Stimulated activated naive CD8-positive, alpha-beta T cell treated with anti-CD3 and anti-CD28 coated beads, Interleukin-15, amount 100 ng/mL, for 72 hours (primary cell): Measurements from ENCODE around the gene NFILZ.

ENCODE experiments used
- ATAC-seq: fragments of 150-1000 bp; cut with Tn5 transposase; 2 replicates; pipeline ENCODE4 v1.10.0; 2021; ENCODE audit warnings: mild to moderate bottlenecking, moderate library complexity
- DNase-seq, 2 donors: peaks; one replicate each; pipeline ENCODE4 v3.0.0; 2021 to 2022
- H3K27ac Mint-ChIP-seq, 2 donors: one replicate each; pipeline ENCODE4 v1.8.0; 2022; ENCODE audit warnings: mild to moderate bottlenecking in 2 of 2, mixed read lengths in 2 of 2, moderate library complexity in 2 of 2
- H3K27me3 Mint-ChIP-seq: one replicate; pipeline ENCODE4 v1.8.0; 2022; ENCODE audit warnings: mixed read lengths
- H3K4me1 Mint-ChIP-seq: one replicate; pipeline ENCODE4 v1.8.0; 2022; ENCODE audit warnings: mild to moderate bottlenecking, mixed read lengths
- H3K4me3 Mint-ChIP-seq, 2 donors: one replicate each; pipeline ENCODE4 v1.8.0; 2022; ENCODE audit warnings: mild to moderate bottlenecking in 2 of 2, mixed read lengths in 2 of 2, moderate library complexity in 1 of 2
- H3K9me3 Mint-ChIP-seq, 2 donors: one replicate each; pipeline ENCODE4 v1.8.0; 2022; ENCODE audit warnings: mixed read lengths in 2 of 2

Gene NFILZ

GRCh38 chr19:8629996-8630683 lies at the start of gene NFILZ:
NFILZ (plus strand) TSS chr19:8630633; CDS start chr19:8676766, 46,133 bp downstream.
- DNase-seq, result no peak
- ATAC-seq, result no peak
- Mint-ChIP-seq H3K4me1 (no peaks in the 10 kb centered on the region), H3K27me3 (no peaks in the 10 kb centered on the region), H3K4me3 (no peak within 1 kb of the TSS), H3K9me3 (no peaks in the 10 kb centered on the region), H3K27ac (peak within 1 kb of the TSS in 1 of 2 donors; percentile 50)

- no peaks in the 10 kb centered on the region for H3K9me3 Mint-ChIP-seq
- H3K4me1 Mint-ChIP-seq, result peaks cover 24% of the 10 kb centered on the region
- peaks cover 8% of the 10 kb centered on the region for H3K27me3 Mint-ChIP-seq
- no peak overlapping the region for H3K4me3 Mint-ChIP-seq
- DNase-seq (peak; percentile 86), ATAC-seq (peak; percentile 65)
- no peak overlapping the region for H3K27ac Mint-ChIP-seq
Observed at GRCh38 chr19:8580710-8581281, 49.6 kb upstream of the NFILZ start.

- H3K9me3 Mint-ChIP-seq, result no peaks in the 10 kb centered on the region
- no peak for DNase-seq
- no peak overlapping the region for H3K4me3 Mint-ChIP-seq
Observed at GRCh38 chr19:8584965-8585893, 45.2 kb upstream of the NFILZ start.

GRCh38 chr19:8585894-8586750 lies 44.3 kb upstream of the NFILZ start:
- ATAC-seq (no peak), DNase-seq (peak in 1 of 2 donors; percentile 37)
- Mint-ChIP-seq H3K27me3 (no peaks in the 10 kb centered on the region), H3K4me1 (peaks cover 4% of the 10 kb centered on the region), H3K27ac (no peak overlapping the region), H3K9me3 (no peaks in the 10 kb centered on the region), H3K4me3 (no peak overlapping the region)

More at GRCh38 chr19:8584965-8585893, 45.2 kb upstream of the NFILZ start:
- Mint-ChIP-seq H3K4me1 (no peaks in the 10 kb centered on the region), H3K27ac (no peak overlapping the region), H3K27me3 (no peaks in the 10 kb centered on the region)
- ATAC-seq, result peak; percentile 42

- Mint-ChIP-seq H3K9me3 (peaks cover 9% of the 10 kb centered on the region in 2 donors), H3K27ac (no peak overlapping the region), H3K4me3 (no peak overlapping the region), H3K4me1 (peaks cover 25% of the 10 kb centered on the region), H3K27me3 (no peaks in the 10 kb centered on the region)
- DNase-seq, result no peak
- no peak for ATAC-seq
Observed at GRCh38 chr19:8589177-8589714, 41.2 kb upstream of the NFILZ start.

- Mint-ChIP-seq H3K4me1 (peaks cover 40% of the 10 kb centered on the region), H3K9me3 (peaks cover 12 to 14% of the 10 kb centered on the region in 2 donors), H3K27ac (no peak overlapping the region), H3K4me3 (peak overlapping the region; percentile 81 to 87), H3K27me3 (no peaks in the 10 kb centered on the region)
- ATAC-seq (peak; percentile 86), DNase-seq (peak; percentile 96 to 97)
Observed at GRCh38 chr19:8592231-8593009, 38.0 kb upstream of the NFILZ start.

- H3K4me3 Mint-ChIP-seq, result peak overlapping the region in 1 of 2 donors; percentile 35
Observed at GRCh38 chr19:8593931-8594330, 36.5 kb upstream of the NFILZ start.

GRCh38 chr19:8595651-8596050 lies 34.8 kb upstream of the NFILZ start:
- no peak for DNase-seq
- peaks cover 40% of the 10 kb centered on the region for H3K4me1 Mint-ChIP-seq
- H3K27ac Mint-ChIP-seq, result peak overlapping the region in 1 of 2 donors; percentile 88
- peaks cover 12 to 14% of the 10 kb centered on the region in 2 donors for H3K9me3 Mint-ChIP-seq
- H3K27me3 Mint-ChIP-seq, result no peaks in the 10 kb centered on the region
- no peak overlapping the region for H3K4me3 Mint-ChIP-seq
- ATAC-seq, result no peak

More at GRCh38 chr19:8593931-8594330, 36.5 kb upstream of the NFILZ start:
- H3K27me3 Mint-ChIP-seq, result no peaks in the 10 kb centered on the region
- ATAC-seq (no peak), DNase-seq (no peak)
- no peak overlapping the region for H3K27ac Mint-ChIP-seq
- peaks cover 40% of the 10 kb centered on the region for H3K4me1 Mint-ChIP-seq
- peaks cover 12 to 14% of the 10 kb centered on the region in 2 donors for H3K9me3 Mint-ChIP-seq

- H3K27me3 Mint-ChIP-seq, result no peaks in the 10 kb centered on the region
- H3K9me3 Mint-ChIP-seq, result peaks cover 12 to 14% of the 10 kb centered on the region in 2 donors
- no peak overlapping the region for H3K4me3 Mint-ChIP-seq
- no peak overlapping the region for H3K27ac Mint-ChIP-seq
- ATAC-seq (no peak), DNase-seq (no peak)
- peaks cover 35% of the 10 kb centered on the region for H3K4me1 Mint-ChIP-seq
Observed at GRCh38 chr19:8596168-8596567, 34.3 kb upstream of the NFILZ start.

- H3K9me3 Mint-ChIP-seq, result peaks cover 0 to 5% of the 10 kb centered on the region in 2 donors
- no peak for ATAC-seq
- DNase-seq, result no peak
- H3K4me1 Mint-ChIP-seq, result peaks cover 8% of the 10 kb centered on the region
- no peaks in the 10 kb centered on the region for H3K27me3 Mint-ChIP-seq
- no peak overlapping the region for H3K4me3 Mint-ChIP-seq
- H3K27ac Mint-ChIP-seq, result no peak overlapping the region
Observed at GRCh38 chr19:8600064-8600463, 30.4 kb upstream of the NFILZ start.

GRCh38 chr19:8600816-8601215 lies 29.6 kb upstream of the NFILZ start:
- Mint-ChIP-seq H3K4me3 (no peak overlapping the region), H3K4me1 (peaks cover 1% of the 10 kb centered on the region), H3K27ac (no peak overlapping the region), H3K9me3 (peaks cover 0 to 9% of the 10 kb centered on the region in 2 donors), H3K27me3 (no peaks in the 10 kb centered on the region)
- DNase-seq (no peak), ATAC-seq (no peak)

- DNase-seq (no peak), ATAC-seq (no peak)
- Mint-ChIP-seq H3K27ac (no peak overlapping the region), H3K9me3 (peaks cover 0 to 9% of the 10 kb centered on the region in 2 donors), H3K4me1 (no peaks in the 10 kb centered on the region), H3K4me3 (no peak overlapping the region), H3K27me3 (no peaks in the 10 kb centered on the region)
Observed at GRCh38 chr19:8601796-8602195, 28.6 kb upstream of the NFILZ start.

- DNase-seq, result no peak
- Mint-ChIP-seq H3K27ac (no peak overlapping the region), H3K4me1 (peaks cover 30% of the 10 kb centered on the region), H3K27me3 (no peaks in the 10 kb centered on the region), H3K4me3 (no peak overlapping the region), H3K9me3 (peaks cover 0 to 9% of the 10 kb centered on the region in 2 donors)
- ATAC-seq, result no peak
Observed at GRCh38 chr19:8605514-8605913, 24.9 kb upstream of the NFILZ start.

- no peak overlapping the region for H3K27ac Mint-ChIP-seq
- no peaks in the 10 kb centered on the region for H3K27me3 Mint-ChIP-seq
- peaks cover 0 to 9% of the 10 kb centered on the region in 2 donors for H3K9me3 Mint-ChIP-seq
- no peak for DNase-seq
- H3K4me3 Mint-ChIP-seq, result no peak overlapping the region
- ATAC-seq, result no peak
- peaks cover 42% of the 10 kb centered on the region for H3K4me1 Mint-ChIP-seq
Observed at GRCh38 chr19:8607386-8607785, 23.0 kb upstream of the NFILZ start.
